Endothelial cell of umbilical vein (primary cell): Measurements from ENCODE around the gene TJP3. TPM values are rescaled to one million over a fixed set of nuclear protein-coding genes. Genes with fewer than 3 reads are reported as not detected.

ENCODE experiments used
- polyA plus RNA-seq, 4 experiments: library from polyadenylated mRNA; depleted of rRNA in 3 of 4; stranded (reverse) in 3 of 4; unstranded in 1 of 4; fragments of >200 nt; gene quantifications; 2 replicates each; pipeline versions ENCODE4 v1.2.1 to v1.2.3, GENCODE V29; 2011 to 2012; ENCODE audit warnings: missing spikeins in 1 of 4
- small RNA-seq: library from RNA; depleted of rRNA; stranded (forward); fragments of <200 nt; gene quantifications from one replicate; pipeline ENCODE3, GENCODE V24; 2012; ENCODE audit warnings: low replicate concordance, low read depth; ENCODE audit not compliant: insufficient read depth, insufficient read length
- total RNA-seq: library from RNA; stranded (reverse); gene quantifications from 2 replicates; pipeline ENCODE4 v1.2.3, GENCODE V29; 2021

The TJP3 gene
- total and polyA plus RNA-seq, 2 donors (not counting 3 experiments of a cell fraction or from before 2014, with no cell fraction given): 0.10 TPM; not detected in 1

Small RNA genes within 50 kb of the gene (small RNA-seq; reads per million reads assigned to genes)
- gene AC005777.1: not detected

Other genes starting within 250 kb of the TJP3 start
- gene SMIM24, start 227.9 kb upstream of the TJP3 start, total RNA-seq: not detected in 2 replicates
- gene SMIM24, start 227.9 kb upstream of the TJP3 start, polyA plus RNA-seq: not detected in 2 replicates
- gene SMIM44, start 224.9 kb upstream of the TJP3 start, total RNA-seq: not detected in 2 replicates
- not detected in 2 replicates for gene SMIM44, start 224.9 kb upstream of the TJP3 start, polyA plus RNA-seq
- gene DOHH, start 207.7 kb upstream of the TJP3 start, total RNA-seq: 14.8 and 15.2 TPM in 2 replicates
- 8.0 and 8.7 TPM in 2 replicates for gene DOHH, start 207.7 kb upstream of the TJP3 start, polyA plus RNA-seq
- gene FZR1, start 202.1 kb upstream of the TJP3 start, total RNA-seq: 60.4 and 60.5 TPM in 2 replicates
- gene FZR1, start 202.1 kb upstream of the TJP3 start, polyA plus RNA-seq: 35.9 and 45.0 TPM in 2 replicates
- 0.53 and 0.73 TPM in 2 replicates for gene TEKTIP1, start 169.2 kb upstream of the TJP3 start, total RNA-seq
- not detected in 2 replicates for gene TEKTIP1, start 169.2 kb upstream of the TJP3 start, polyA plus RNA-seq
- 78.9 and 80.4 TPM in 2 replicates for gene MFSD12, start 150.8 kb upstream of the TJP3 start, total RNA-seq
- gene MFSD12, start 150.8 kb upstream of the TJP3 start, polyA plus RNA-seq: 51.7 and 66.9 TPM in 2 replicates
- gene HMG20B, start 135.4 kb upstream of the TJP3 start, total RNA-seq: 98.0 and 98.2 TPM in 2 replicates
- 53.2 and 63.9 TPM in 2 replicates for gene HMG20B, start 135.4 kb upstream of the TJP3 start, polyA plus RNA-seq
- 6.6 and 7.1 TPM in 2 replicates for gene GIPC3, start 122.9 kb upstream of the TJP3 start, total RNA-seq
- 1.9 and 2.2 TPM in 2 replicates for gene GIPC3, start 122.9 kb upstream of the TJP3 start, polyA plus RNA-seq
- gene TBXA2R, start 101.5 kb upstream of the TJP3 start, total RNA-seq: 2.9 and 3.4 TPM in 2 replicates
- 2.4 TPM in 2 replicates for gene TBXA2R, start 101.5 kb upstream of the TJP3 start, polyA plus RNA-seq
- 36.1 and 36.4 TPM in 2 replicates for gene CACTIN, start 81.6 kb upstream of the TJP3 start, total RNA-seq
- gene CACTIN, start 81.6 kb upstream of the TJP3 start, polyA plus RNA-seq: 29.7 and 31.8 TPM in 2 replicates
- gene PIP5K1C, start 7.9 kb upstream of the TJP3 start, total RNA-seq: 79.5 and 82.2 TPM in 2 replicates
- 31.6 and 37.4 TPM in 2 replicates for gene PIP5K1C, start 7.9 kb upstream of the TJP3 start, polyA plus RNA-seq
- gene APBA3, start 53.3 kb downstream of the TJP3 start, total RNA-seq: 23.4 and 24.3 TPM in 2 replicates
- 25.1 and 41.7 TPM in 2 replicates for gene APBA3, start 53.3 kb downstream of the TJP3 start, polyA plus RNA-seq
- 67.5 and 76.3 TPM in 2 replicates for gene MRPL54, start 54.3 kb downstream of the TJP3 start, total RNA-seq
- 80.2 and 93.1 TPM in 2 replicates for gene MRPL54, start 54.3 kb downstream of the TJP3 start, polyA plus RNA-seq
- gene RAX2, start 63.8 kb downstream of the TJP3 start, total RNA-seq: not detected in 2 replicates
- gene RAX2, start 63.8 kb downstream of the TJP3 start, polyA plus RNA-seq: not detected in 2 replicates
- gene MATK, start 78.0 kb downstream of the TJP3 start, total RNA-seq: not detected in 2 replicates
- not detected in 2 replicates for gene MATK, start 78.0 kb downstream of the TJP3 start, polyA plus RNA-seq
- gene ZFR2, start 160.7 kb downstream of the TJP3 start, total RNA-seq: not detected in 2 replicates
- gene ZFR2, start 160.7 kb downstream of the TJP3 start, polyA plus RNA-seq: 0.11 TPM in 1 of 2 replicates, not detected in the other
- not detected in 2 replicates for gene ATCAY, start 172.3 kb downstream of the TJP3 start, total RNA-seq
- gene ATCAY, start 172.3 kb downstream of the TJP3 start, polyA plus RNA-seq: 0.03 TPM in 1 of 2 replicates, not detected in the other
- gene NMRK2, start 224.7 kb downstream of the TJP3 start, total RNA-seq: not detected in 2 replicates
- not detected in 2 replicates for gene NMRK2, start 224.7 kb downstream of the TJP3 start, polyA plus RNA-seq